Vagina (tissue), 2 donors: ENCODE measurements around the gene UTRN.

Experiments
- POLR2A ChIP-seq, 2 donors: fragments of 450-650 bp; IDR thresholded peaks; one replicate each; pipeline ENCODE4 v1.6.1; 2017; ENCODE audit warnings: antibody characterized with exemption in 2 of 2, mild to moderate bottlenecking in 2 of 2, moderate library complexity in 2 of 2
- TF ChIP-seq, protein P1 (sequence below), 3 experiments: fragments of 450-650 bp in 2 of 3; fragments of 200-600 bp in 1 of 3; sonication (generic) in 1 of 3; IDR thresholded peaks; one replicate each; pipeline ENCODE4 v1.5.1; 2017 to 2019; ENCODE audit warnings: antibody characterized with exemption in 3 of 3, mild to moderate bottlenecking in 2 of 3, moderate library complexity in 2 of 3

- TF ChIP-seq POLR2A (IDR thresholded peaks at IDR 0.05): no peak
- TF ChIP-seq, protein P1, sequence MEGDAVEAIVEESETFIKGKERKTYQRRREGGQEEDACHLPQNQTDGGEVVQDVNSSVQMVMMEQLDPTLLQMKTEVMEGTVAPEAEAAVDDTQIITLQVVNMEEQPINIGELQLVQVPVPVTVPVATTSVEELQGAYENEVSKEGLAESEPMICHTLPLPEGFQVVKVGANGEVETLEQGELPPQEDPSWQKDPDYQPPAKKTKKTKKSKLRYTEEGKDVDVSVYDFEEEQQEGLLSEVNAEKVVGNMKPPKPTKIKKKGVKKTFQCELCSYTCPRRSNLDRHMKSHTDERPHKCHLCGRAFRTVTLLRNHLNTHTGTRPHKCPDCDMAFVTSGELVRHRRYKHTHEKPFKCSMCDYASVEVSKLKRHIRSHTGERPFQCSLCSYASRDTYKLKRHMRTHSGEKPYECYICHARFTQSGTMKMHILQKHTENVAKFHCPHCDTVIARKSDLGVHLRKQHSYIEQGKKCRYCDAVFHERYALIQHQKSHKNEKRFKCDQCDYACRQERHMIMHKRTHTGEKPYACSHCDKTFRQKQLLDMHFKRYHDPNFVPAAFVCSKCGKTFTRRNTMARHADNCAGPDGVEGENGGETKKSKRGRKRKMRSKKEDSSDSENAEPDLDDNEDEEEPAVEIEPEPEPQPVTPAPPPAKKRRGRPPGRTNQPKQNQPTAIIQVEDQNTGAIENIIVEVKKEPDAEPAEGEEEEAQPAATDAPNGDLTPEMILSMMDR (IDR thresholded peaks at IDR 0.05): no peak
Observed at GRCh38 chr6:144334150-144334708, 49.1 kb downstream of the UTRN start.
